ENCODE data around the gene MED12. TPM values are rescaled to one million over a fixed set of nuclear protein-coding genes. Genes with fewer than 3 reads are reported as not detected.

The MED12 gene
- total RNA-seq, 1 donor from 2014 or later = 14.0 TPM

Other genes with a start within 250 kb of the MED12 start
- not detected for gene TEX11, start 209.9 kb upstream of the MED12 start, total RNA-seq (ENCODE audit: insufficient read depth, low replicate concordance)
- 0.24 TPM for gene SLC7A3, start 187.5 kb upstream of the MED12 start, total RNA-seq (ENCODE audit: insufficient read depth, low replicate concordance)
- 54.7 TPM for gene SNX12, start 50.3 kb upstream of the MED12 start, total RNA-seq (ENCODE audit: insufficient read depth, low replicate concordance)
- gene FOXO4, start 22.7 kb upstream of the MED12 start, total RNA-seq (ENCODE audit: insufficient read depth, low replicate concordance) = 13.5 TPM
- gene CXorf65, start 11.9 kb upstream of the MED12 start, total RNA-seq (ENCODE audit: insufficient read depth, low replicate concordance) = not detected
- gene IL2RG, start 7.0 kb upstream of the MED12 start, total RNA-seq (ENCODE audit: insufficient read depth, low replicate concordance) = 0.96 TPM
- 6.7 TPM for gene NLGN3, start 26.2 kb downstream of the MED12 start, total RNA-seq (ENCODE audit: insufficient read depth, low replicate concordance)
- gene GJB1, start 104.6 kb downstream of the MED12 start, total RNA-seq (ENCODE audit: insufficient read depth, low replicate concordance) = not detected
- gene ZMYM3, start 135.5 kb downstream of the MED12 start, total RNA-seq (ENCODE audit: insufficient read depth, low replicate concordance) = 14.2 TPM
- gene NONO, start 165.0 kb downstream of the MED12 start, total RNA-seq (ENCODE audit: insufficient read depth, low replicate concordance) = 245 TPM
- gene ITGB1BP2, start 183.2 kb downstream of the MED12 start, total RNA-seq (ENCODE audit: insufficient read depth, low replicate concordance) = 33.2 TPM
- gene TAF1, start 247.8 kb downstream of the MED12 start, total RNA-seq (ENCODE audit: insufficient read depth, low replicate concordance) = 88.6 TPM